ENCODE results near the gene POU2AF1. TPM values are rescaled to one million over a fixed set of nuclear protein-coding genes. Genes with fewer than 3 reads are reported as not detected.

The POU2AF1 gene
- polyA plus RNA-seq, 3 donors: 0.61 to 1.4 (median 1.1) TPM

- no peak for DNase-seq (ENCODE audit: low read depth in 3 of 3, low spot score in 2 of 3)
Measured at GRCh38 chr11:111363985-111364384, 15.1 kb downstream of the POU2AF1 start.

- DNase-seq (ENCODE audit: low read depth in 3 of 3, low spot score in 2 of 3): no peak
Measured at GRCh38 chr11:111362887-111363411, 16.1 kb downstream of the POU2AF1 start.

- DNase-seq (ENCODE audit: low read depth in 3 of 3, low spot score in 2 of 3): no peak
Measured at GRCh38 chr11:111361874-111362273, 17.2 kb downstream of the POU2AF1 start.

GRCh38 chr11:111361052-111361801 is 17.8 kb downstream of the POU2AF1 start:
- no peak for DNase-seq (ENCODE audit: low read depth in 3 of 3, low spot score in 2 of 3)

GRCh38 chr11:111360150-111361043 is 18.7 kb downstream of the POU2AF1 start:
- no peak for DNase-seq (ENCODE audit: low read depth in 3 of 3, low spot score in 2 of 3)

GRCh38 chr11:111359223-111360149 is 19.6 kb downstream of the POU2AF1 start:
- DNase-seq (ENCODE audit: low read depth in 3 of 3, low spot score in 2 of 3): no peak

- DNase-seq (ENCODE audit: low read depth in 3 of 3, low spot score in 2 of 3): no peak
Measured at GRCh38 chr11:111358038-111359001, 20.8 kb downstream of the POU2AF1 start.

GRCh38 chr11:111357150-111358037 is 21.7 kb downstream of the POU2AF1 start:
- no peak for DNase-seq (ENCODE audit: low read depth in 3 of 3, low spot score in 2 of 3)

GRCh38 chr11:111356660-111357048 is 22.4 kb downstream of the POU2AF1 start:
- no peak for DNase-seq (ENCODE audit: low read depth in 3 of 3, low spot score in 2 of 3)

GRCh38 chr11:111355956-111356659 is 23.0 kb downstream of the POU2AF1 start:
- DNase-seq (ENCODE audit: low read depth in 3 of 3, low spot score in 2 of 3): no peak

- DNase-seq (ENCODE audit: low read depth in 3 of 3, low spot score in 2 of 3): no peak
Measured at GRCh38 chr11:111355101-111355500, 24.0 kb downstream of the POU2AF1 start.

- DNase-seq (ENCODE audit: low read depth in 3 of 3, low spot score in 2 of 3): no peak
Measured at GRCh38 chr11:111354601-111354891, 24.5 kb downstream of the POU2AF1 start.

GRCh38 chr11:111353776-111354600 is 25.1 kb downstream of the POU2AF1 start:
- no peak for DNase-seq (ENCODE audit: low read depth in 3 of 3, low spot score in 2 of 3)

GRCh38 chr11:111352935-111353710 is 26.0 kb downstream of the POU2AF1 start:
- DNase-seq (ENCODE audit: low read depth in 3 of 3, low spot score in 2 of 3): no peak

- DNase-seq (ENCODE audit: low read depth in 3 of 3, low spot score in 2 of 3): no peak
Measured at GRCh38 chr11:111352231-111352746, 26.8 kb downstream of the POU2AF1 start.
